Effector memory CD4-positive, alpha-beta T cell (primary cell): ENCODE data around the gene TNFSF18.

Experiments
- DNase-seq, 3 donors: peaks; one replicate each; pipeline ENCODE4 v3.0.0-alpha.2; 2020
- H3K27ac ChIP-seq: 2 replicates; pipeline ENCODE4 v1.7.0; 2013; ENCODE audit warnings: mild to moderate bottlenecking, low read length, moderate library complexity; ENCODE audit not compliant: insufficient read depth, poor library complexity, severe bottlenecking
- H3K27me3 ChIP-seq: replicated peaks from 2 replicates; pipeline ENCODE4 v1.7.0; 2013; ENCODE audit warnings: mild to moderate bottlenecking, low read length; ENCODE audit not compliant: insufficient read depth, control insufficient read depth, poor library complexity, severe bottlenecking
- H3K36me3 ChIP-seq: 2 replicates; pipeline ENCODE4 v1.7.0; 2013; ENCODE audit warnings: mild to moderate bottlenecking, low read length, moderate library complexity; ENCODE audit not compliant: control insufficient read depth, insufficient read depth
- H3K4me1 ChIP-seq: 2 replicates; pipeline ENCODE4 v1.7.0; 2013; ENCODE audit warnings: low read length, mild to moderate bottlenecking; ENCODE audit not compliant: control insufficient read depth, insufficient read depth, poor library complexity, severe bottlenecking
- H3K4me3 ChIP-seq: 2 replicates; pipeline ENCODE4 v1.7.0; 2013; ENCODE audit warnings: low read length, low read depth, mild to moderate bottlenecking; ENCODE audit not compliant: insufficient read depth, poor library complexity, severe bottlenecking
- H3K9me3 ChIP-seq: 2 replicates; pipeline ENCODE4 v1.7.0; 2013; ENCODE audit warnings: mild to moderate bottlenecking, low read length, moderate library complexity; ENCODE audit not compliant: control insufficient read depth

Gene TNFSF18

DNA sequence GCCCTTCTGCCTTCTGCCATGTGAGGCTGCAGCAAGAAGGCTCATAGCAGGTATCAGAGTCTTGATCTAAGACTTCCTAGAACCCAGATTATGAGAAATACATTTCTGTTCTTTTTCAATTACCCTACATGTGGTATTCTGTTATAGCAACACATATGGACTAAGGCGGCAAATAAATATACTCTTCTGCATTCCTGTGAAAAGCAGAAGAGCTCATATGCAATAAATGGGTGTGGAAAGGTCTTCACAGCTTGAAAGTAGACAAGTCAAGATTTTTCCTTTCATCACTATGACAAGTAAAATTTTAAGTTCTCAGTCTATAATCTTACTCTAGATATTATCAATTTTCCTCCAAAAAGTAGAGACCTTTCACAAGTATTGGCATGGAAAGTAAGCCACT is 36.6 kb downstream of the TNFSF18 start:
- Histone ChIP-seq H3K27ac (no peak overlapping the region), H3K4me3 (no peak overlapping the region), H3K36me3 (no peaks in the 10 kb centered on the region), H3K4me1 (no peaks in the 10 kb centered on the region), H3K9me3 (no peaks in the 10 kb centered on the region), H3K27me3 (no peaks in the 10 kb centered on the region)
- DNase-seq = no peak

DNA sequence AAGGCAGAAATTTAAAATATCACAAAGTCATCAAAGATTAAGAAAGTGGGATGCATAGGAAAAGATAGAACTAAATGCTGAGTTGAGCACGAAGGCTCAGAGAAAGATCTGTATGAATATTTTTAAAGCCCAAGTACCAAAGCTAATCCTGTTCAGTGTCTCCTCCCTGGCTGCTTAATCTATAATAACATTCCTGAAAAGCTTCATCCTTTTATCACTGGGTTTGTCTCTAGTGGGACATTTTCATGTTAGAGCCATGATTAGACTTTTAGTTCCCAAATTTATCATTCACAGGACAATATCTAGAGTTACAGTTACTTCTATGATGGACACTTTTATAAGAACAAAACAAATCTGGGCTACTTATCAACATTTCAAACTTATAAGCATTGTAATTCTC is 38.6 kb downstream of the TNFSF18 start:
- H3K9me3 ChIP-seq = no peaks in the 10 kb centered on the region
- H3K27me3 ChIP-seq = no peaks in the 10 kb centered on the region
- no peaks in the 10 kb centered on the region for H3K36me3 ChIP-seq
- no peak for DNase-seq
- no peaks in the 10 kb centered on the region for H3K4me1 ChIP-seq
- no peak overlapping the region for H3K27ac ChIP-seq
- H3K4me3 ChIP-seq = no peak overlapping the region

DNA sequence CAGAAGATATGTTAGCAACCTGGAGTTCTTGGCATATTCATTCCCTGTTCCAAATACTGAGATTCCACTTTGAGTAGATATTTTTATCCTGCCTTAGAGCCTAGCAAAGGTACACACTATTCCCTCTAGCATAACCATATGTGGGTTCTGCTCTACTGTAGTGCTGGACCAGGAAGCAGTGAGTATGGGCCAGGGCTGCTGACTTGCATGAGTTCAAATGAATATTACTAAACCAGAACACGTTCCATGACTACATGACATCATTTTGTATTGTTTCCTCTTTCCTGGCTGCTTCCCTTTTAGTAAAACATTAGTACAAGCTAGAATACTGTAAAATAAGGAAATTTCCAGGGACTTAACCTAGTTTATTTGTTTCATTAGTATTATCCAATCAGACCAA is 41.1 kb downstream of the TNFSF18 start:
- H3K36me3 ChIP-seq = no peaks in the 10 kb centered on the region
- no peaks in the 10 kb centered on the region for H3K4me1 ChIP-seq
- H3K4me3 ChIP-seq = no peak overlapping the region
- no peaks in the 10 kb centered on the region for H3K27me3 ChIP-seq
- H3K27ac ChIP-seq = no peak overlapping the region
- H3K9me3 ChIP-seq = no peaks in the 10 kb centered on the region
- no peak for DNase-seq

DNA sequence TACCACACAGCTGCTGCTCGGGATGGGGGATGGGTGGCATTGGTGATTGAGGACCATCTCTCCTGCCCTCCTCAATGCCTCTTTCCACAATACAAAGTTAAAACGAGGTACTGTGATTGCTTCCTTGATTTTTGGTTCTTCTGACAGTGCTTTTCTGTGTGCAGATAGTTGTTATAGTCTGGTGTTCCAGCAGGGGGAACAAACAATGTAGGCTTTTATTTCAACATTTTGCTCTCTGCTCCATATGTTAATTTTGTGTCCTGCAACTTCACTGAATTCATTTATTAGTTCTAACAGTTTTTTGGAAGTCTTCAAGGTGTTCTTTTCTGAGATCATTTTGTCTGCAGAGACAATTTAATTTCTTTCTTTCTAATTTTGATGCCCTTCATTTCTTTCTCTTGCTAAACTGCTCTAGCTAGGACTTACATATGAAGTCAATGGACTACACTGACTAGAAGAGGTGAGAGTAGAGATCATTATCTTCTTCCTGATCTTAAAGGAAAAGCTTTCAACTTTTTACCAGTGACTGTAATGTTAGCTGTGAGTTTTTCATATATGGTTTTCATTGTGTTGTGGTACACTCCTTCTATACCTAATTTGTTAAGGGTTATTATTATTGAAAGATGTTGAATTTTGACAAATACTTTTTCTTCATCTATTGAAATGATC is 45.4 kb downstream of the TNFSF18 start:
- H3K27me3 ChIP-seq = no peaks in the 10 kb centered on the region
- DNase-seq = no peak
- no peaks in the 10 kb centered on the region for H3K9me3 ChIP-seq
- H3K36me3 ChIP-seq = no peaks in the 10 kb centered on the region
- no peak overlapping the region for H3K27ac ChIP-seq
- H3K4me1 ChIP-seq = no peaks in the 10 kb centered on the region
- no peak overlapping the region for H3K4me3 ChIP-seq

DNA sequence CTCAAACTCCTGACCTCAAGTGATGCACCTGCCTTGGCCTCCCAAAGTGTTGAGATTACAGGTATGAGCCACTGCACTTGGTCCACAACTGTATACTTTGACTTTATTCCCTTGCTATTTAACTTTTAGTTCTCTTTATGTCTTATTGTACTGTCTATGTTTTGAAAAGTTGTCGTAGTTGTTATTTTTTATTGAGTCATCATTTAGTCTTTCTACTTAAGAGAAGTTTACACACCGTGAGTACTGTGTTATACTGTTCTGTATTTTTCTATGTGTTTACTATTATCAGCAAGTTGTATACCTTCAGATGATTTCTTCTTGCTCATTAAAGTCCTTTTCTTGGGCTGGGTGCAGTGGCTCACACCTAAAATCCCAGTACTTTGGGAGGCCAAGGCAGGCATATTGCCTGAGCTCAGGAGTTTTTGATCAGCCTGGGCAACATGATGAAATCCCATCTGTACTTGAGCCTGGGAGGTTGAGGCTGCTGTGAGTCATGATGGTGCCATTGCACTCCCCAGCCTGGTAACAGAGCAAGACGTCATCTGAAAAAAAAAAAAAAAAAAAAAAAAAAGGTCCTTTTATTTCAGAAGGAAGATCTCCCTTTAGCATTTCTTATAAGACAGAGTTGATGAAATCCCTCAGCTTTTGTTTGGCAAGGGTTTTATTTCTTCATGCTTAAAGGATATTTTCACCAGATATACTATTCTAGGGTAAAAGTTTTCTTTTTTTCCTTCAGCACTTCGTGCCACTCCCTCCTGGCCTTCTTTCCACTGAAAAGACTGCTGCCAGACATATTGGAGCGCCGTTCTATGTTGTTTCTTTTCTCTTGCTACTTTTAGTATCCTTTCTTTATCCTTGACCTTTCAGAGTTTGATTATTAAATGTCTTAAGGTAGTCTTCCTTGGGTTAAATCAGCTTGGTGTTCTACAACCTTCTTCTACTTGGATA is 47.6 kb downstream of the TNFSF18 start:
- Histone ChIP-seq H3K36me3 (no peaks in the 10 kb centered on the region), H3K4me1 (no peaks in the 10 kb centered on the region), H3K4me3 (no peak overlapping the region), H3K27me3 (no peaks in the 10 kb centered on the region), H3K9me3 (no peaks in the 10 kb centered on the region), H3K27ac (no peak overlapping the region)
- no peak for DNase-seq

DNA sequence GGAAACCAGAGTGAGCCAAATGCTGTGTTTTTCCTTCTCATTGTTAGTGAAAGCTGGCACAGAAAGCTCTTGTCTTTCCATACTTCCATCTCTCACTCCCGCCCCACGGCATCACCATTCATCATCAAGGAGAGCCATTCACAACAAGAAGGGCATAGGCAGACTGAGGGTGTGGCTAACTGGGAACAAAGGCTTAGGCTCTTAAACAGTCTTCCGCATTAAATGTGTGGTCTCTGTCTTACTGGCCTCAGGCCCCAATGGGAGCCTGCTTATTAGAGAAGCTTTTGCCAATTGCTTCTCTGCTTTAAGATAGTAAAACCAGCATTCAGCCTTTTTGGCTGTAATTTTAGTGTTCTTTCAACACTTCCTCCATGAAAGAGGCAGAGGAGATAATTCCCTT is 51.4 kb downstream of the TNFSF18 start:
- Histone ChIP-seq H3K27ac (no peak overlapping the region), H3K9me3 (no peaks in the 10 kb centered on the region), H3K27me3 (no peaks in the 10 kb centered on the region), H3K4me1 (no peaks in the 10 kb centered on the region), H3K36me3 (no peaks in the 10 kb centered on the region), H3K4me3 (no peak overlapping the region)
- no peak for DNase-seq

DNA sequence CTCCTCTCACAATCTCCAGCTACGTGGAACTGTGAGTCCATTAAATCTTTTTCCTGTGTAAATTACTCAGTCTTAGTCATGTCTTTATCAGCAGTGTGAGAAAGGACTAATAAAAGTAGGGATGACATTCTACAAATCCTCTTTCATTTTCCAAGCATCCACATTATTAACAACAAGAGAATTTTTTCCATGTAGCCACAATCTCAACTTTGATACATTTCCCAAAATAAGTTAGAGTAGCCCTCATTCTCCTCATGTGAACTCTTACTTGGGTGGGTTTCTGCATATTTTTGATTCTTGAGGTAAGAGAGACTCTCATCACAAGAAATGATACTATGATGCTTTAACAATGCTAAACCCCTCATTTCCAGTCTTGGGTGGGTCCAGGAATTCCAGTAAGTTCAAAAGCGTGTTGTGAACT is 52.8 kb downstream of the TNFSF18 start:
- Histone ChIP-seq H3K36me3 (no peaks in the 10 kb centered on the region), H3K4me3 (no peak overlapping the region)

DNA sequence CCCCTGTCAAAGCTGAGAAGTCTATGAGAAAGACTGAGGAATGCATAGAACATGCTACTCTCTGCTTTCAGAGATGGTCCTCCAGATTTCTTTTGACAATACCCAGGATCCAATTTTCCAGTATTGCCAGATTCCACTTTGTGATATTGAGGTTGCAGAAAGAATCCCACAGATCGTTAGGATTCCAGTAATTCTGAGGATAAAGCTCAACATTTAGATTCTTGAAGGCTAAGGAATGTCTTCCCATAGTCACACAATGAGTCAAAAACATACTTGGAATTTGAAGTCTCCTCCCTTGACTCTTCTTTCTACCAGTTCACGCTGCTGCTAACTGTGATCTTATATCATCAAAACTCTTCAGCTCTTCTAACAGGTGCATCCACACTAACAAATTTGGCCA is 57.1 kb downstream of the TNFSF18 start:
- no peak for DNase-seq
- no peak overlapping the region for H3K27ac ChIP-seq
- H3K9me3 ChIP-seq = no peaks in the 10 kb centered on the region
- H3K4me3 ChIP-seq = no peak overlapping the region
- H3K4me1 ChIP-seq = no peaks in the 10 kb centered on the region
- H3K27me3 ChIP-seq = no peaks in the 10 kb centered on the region
- H3K36me3 ChIP-seq = no peaks in the 10 kb centered on the region

More for the DNA sequence above, 52.8 kb downstream of the TNFSF18 start:
- DNase-seq = no peak
- Histone ChIP-seq H3K27me3 (no peaks in the 10 kb centered on the region), H3K9me3 (no peaks in the 10 kb centered on the region), H3K4me1 (no peaks in the 10 kb centered on the region), H3K27ac (no peak overlapping the region)

DNA sequence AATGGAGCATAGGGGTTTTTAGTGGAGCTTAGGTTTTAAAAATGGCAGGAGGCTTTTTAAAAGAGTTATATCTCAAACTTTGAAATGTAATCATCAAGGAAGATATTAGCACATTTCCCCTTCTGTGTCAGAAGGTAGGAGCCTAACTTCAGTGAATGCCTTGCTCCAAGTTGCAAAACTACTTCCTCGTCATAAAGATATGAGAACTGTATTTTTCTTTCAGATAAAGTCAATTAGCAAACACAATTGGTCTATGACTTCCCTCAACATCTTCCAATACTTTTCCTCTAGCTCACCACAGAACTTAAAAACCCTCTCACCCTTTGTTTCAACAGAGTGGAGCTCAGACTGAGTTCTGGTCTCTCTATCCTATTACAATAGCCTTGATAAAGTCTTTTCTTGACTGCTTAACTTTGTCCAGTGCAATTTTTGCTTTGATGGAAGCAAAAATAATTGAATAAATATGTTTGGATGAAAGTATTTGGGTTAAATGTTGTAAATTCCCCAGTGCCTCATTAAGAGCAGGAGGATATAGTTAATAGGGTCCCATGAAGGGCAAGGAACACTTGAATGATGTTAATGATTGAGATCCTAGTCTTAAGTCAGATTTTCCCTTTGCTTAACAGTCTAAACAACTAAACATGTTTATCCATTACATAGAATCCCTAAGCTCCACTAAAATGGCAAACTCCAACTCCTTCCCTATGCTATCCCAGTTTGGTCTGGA is 58.9 kb downstream of the TNFSF18 start:
- no peak overlapping the region for H3K27ac ChIP-seq
- H3K36me3 ChIP-seq = no peaks in the 10 kb centered on the region
- no peaks in the 10 kb centered on the region for H3K4me1 ChIP-seq
- no peaks in the 10 kb centered on the region for H3K9me3 ChIP-seq
- no peak for DNase-seq
- no peak overlapping the region for H3K4me3 ChIP-seq
- no peaks in the 10 kb centered on the region for H3K27me3 ChIP-seq
